ENCODE data around the gene SEMA4F. TPM values are rescaled to one million over a fixed set of nuclear protein-coding genes. Genes with fewer than 3 reads are reported as not detected.

SEMA4F gene
- polyA plus RNA-seq, 3 donors, result 0.16 to 0.44 (median 0.43) TPM

DNA sequence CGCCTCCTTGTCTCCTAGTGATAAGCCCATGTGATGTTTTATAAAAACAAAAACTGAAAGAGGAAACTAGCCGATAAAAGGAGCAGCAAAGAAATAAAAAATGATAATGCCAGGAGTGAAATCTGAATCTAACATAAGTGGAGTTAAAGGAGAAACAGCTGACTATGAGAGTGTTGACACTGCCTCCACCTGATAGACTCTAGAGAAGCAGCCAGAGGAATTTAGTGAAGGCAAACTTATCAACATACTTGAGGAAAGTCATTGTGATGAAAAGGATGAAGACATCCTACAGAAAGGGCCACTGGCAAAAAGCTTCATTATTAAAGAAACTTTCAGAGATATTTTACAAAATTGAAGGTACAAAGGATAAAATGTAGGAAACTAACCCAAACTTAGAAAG is 7.8 kb upstream of the SEMA4F start:
- DNase-seq, result no peak
- Mint-ChIP-seq H3K4me3 (no peak overlapping the region), H3K27me3 (ENCODE audit: low read depth in 3 of 3) (peaks cover 22 to 37% (median 25%) of the 10 kb centered on the region in 3 donors), H3K36me3 (peaks cover 0 to 2% of the 10 kb centered on the region in 2 donors), H3K4me1 (peaks cover 5% of the 10 kb centered on the region), H3K27ac (no peak overlapping the region), H3K9me3 (peaks cover 0 to 14% (median 3%) of the 10 kb centered on the region in 7 donors)
- TF ChIP-seq, protein P1, sequence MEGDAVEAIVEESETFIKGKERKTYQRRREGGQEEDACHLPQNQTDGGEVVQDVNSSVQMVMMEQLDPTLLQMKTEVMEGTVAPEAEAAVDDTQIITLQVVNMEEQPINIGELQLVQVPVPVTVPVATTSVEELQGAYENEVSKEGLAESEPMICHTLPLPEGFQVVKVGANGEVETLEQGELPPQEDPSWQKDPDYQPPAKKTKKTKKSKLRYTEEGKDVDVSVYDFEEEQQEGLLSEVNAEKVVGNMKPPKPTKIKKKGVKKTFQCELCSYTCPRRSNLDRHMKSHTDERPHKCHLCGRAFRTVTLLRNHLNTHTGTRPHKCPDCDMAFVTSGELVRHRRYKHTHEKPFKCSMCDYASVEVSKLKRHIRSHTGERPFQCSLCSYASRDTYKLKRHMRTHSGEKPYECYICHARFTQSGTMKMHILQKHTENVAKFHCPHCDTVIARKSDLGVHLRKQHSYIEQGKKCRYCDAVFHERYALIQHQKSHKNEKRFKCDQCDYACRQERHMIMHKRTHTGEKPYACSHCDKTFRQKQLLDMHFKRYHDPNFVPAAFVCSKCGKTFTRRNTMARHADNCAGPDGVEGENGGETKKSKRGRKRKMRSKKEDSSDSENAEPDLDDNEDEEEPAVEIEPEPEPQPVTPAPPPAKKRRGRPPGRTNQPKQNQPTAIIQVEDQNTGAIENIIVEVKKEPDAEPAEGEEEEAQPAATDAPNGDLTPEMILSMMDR (IDR thresholded peaks at IDR 0.05), result no peak
- no CpG with 5 or more reads among the region's 2 CpGs for WGBS (ENCODE audit: insufficient coverage)
- Histone ChIP-seq H2AFZ (ENCODE audit: insufficient read depth, low read depth, low read length, poor library complexity, severe bottlenecking) (no peak overlapping the region), H3K4me1 (ENCODE audit: control insufficient read depth in 1 of 2, insufficient read depth in 2 of 2, low read length in 2 of 2) (peaks cover 3 to 10% of the 10 kb centered on the region in 2 donors), H3K27ac (ENCODE audit: low read depth in 1 of 2, low read length in 2 of 2) (no peak overlapping the region), H4K20me1 (ENCODE audit: insufficient read depth, low read length) (no peaks in the 10 kb centered on the region), H3K9ac (ENCODE audit: insufficient read depth, low read length, poor library complexity, severe bottlenecking) (no peak overlapping the region), H3K4me2 (replicated peaks; ENCODE audit: extremely low read depth, low read length, poor library complexity, severe bottlenecking) (no peak overlapping the region), H3K27me3 (ENCODE audit: control insufficient read depth in 2 of 2, insufficient read depth in 2 of 2, low read length in 2 of 2) (peaks cover 11 to 25% of the 10 kb centered on the region in 2 donors), H3K36me3 (replicated peaks in 1 of 2; ENCODE audit: control insufficient read depth in 1 of 2, insufficient read depth in 2 of 2, low read length in 2 of 2) (no peaks in the 10 kb centered on the region), H3K79me2 (ENCODE audit: insufficient read depth, low read length) (no peaks in the 10 kb centered on the region), H3K4me3 (replicated peaks in 1 of 3; ENCODE audit: low read depth in 2 of 3, low read length in 3 of 3) (no peak overlapping the region), H3K9me3 (replicated peaks in 1 of 2; ENCODE audit: control insufficient read depth in 1 of 2, insufficient read depth in 1 of 2, low read length in 2 of 2) (no peaks in the 10 kb centered on the region)
- intact Hi-C loops (cut with micrococcal nuclease), result no loop called here

GRCh38 chr2:74646834-74647482 is 7.1 kb upstream of the SEMA4F start:
- Mint-ChIP-seq H3K4me1 (peaks cover 5% of the 10 kb centered on the region), H3K36me3 (peaks cover 0 to 2% of the 10 kb centered on the region in 2 donors), H3K9me3 (peaks cover 0 to 14% (median 3%) of the 10 kb centered on the region in 7 donors), H3K27ac (no peak overlapping the region), H3K27me3 (ENCODE audit: low read depth in 3 of 3) (peaks cover 22 to 39% (median 25%) of the 10 kb centered on the region in 3 donors), H3K4me3 (no peak overlapping the region)
- TF ChIP-seq, protein P1 (IDR thresholded peaks at IDR 0.05), result no peak
- intact Hi-C loops (cut with micrococcal nuclease), result no loop called here
- Histone ChIP-seq H3K36me3 (replicated peaks in 1 of 2; ENCODE audit: control insufficient read depth in 1 of 2, insufficient read depth in 2 of 2, low read length in 2 of 2) (no peaks in the 10 kb centered on the region), H3K27ac (ENCODE audit: low read depth in 1 of 2, low read length in 2 of 2) (no peak overlapping the region), H3K4me2 (replicated peaks; ENCODE audit: extremely low read depth, low read length, poor library complexity, severe bottlenecking) (no peak overlapping the region), H2AFZ (ENCODE audit: insufficient read depth, low read depth, low read length, poor library complexity, severe bottlenecking) (no peak overlapping the region), H3K9me3 (replicated peaks in 1 of 2; ENCODE audit: control insufficient read depth in 1 of 2, insufficient read depth in 1 of 2, low read length in 2 of 2) (no peaks in the 10 kb centered on the region), H4K20me1 (ENCODE audit: insufficient read depth, low read length) (no peaks in the 10 kb centered on the region), H3K27me3 (ENCODE audit: control insufficient read depth in 2 of 2, insufficient read depth in 2 of 2, low read length in 2 of 2) (peaks cover 11 to 25% of the 10 kb centered on the region in 2 donors), H3K4me1 (ENCODE audit: control insufficient read depth in 1 of 2, insufficient read depth in 2 of 2, low read length in 2 of 2) (peaks cover 3 to 10% of the 10 kb centered on the region in 2 donors), H3K9ac (ENCODE audit: insufficient read depth, low read length, poor library complexity, severe bottlenecking) (no peak overlapping the region), H3K79me2 (ENCODE audit: insufficient read depth, low read length) (no peaks in the 10 kb centered on the region), H3K4me3 (replicated peaks in 1 of 3; ENCODE audit: low read depth in 2 of 3, low read length in 3 of 3) (no peak overlapping the region)
- no peak for DNase-seq
- 99% methylated on average over 7 of the region's 13 CpGs for WGBS (ENCODE audit: insufficient coverage)

Data from CD14-positive monocyte (primary cell).